Activated CD4-positive, alpha-beta memory T cell treated with anti-CD3 and anti-CD28 coated beads, Interleukin-2, amount 10 ng/mL, durations not matched to agents 7 days and 5 days (primary cell): ENCODE measurements around the gene MGST3. TPM values are rescaled to one million over a fixed set of nuclear protein-coding genes. Genes with fewer than 3 reads are reported as not detected.
A peak's percentile ranks its signal among the peaks of the same experiment; 100 is the strongest.
"Not testable (repeated sequence)": the region's sequence is repeated elsewhere in the genome, so short reads cannot be mapped to it uniquely, and the experiment has no call there.

Experiments used
- CTCF ChIA-PET: fragments of 350-600 bp; sonication (Branson Sonifier 250); formaldehyde crosslinking; loops from one replicate; lab custom pipeline; 2021; ENCODE audit warnings: antibody characterized with exemption, inconsistent platforms; lab: Charles Lee
- POLR2A ChIA-PET: fragments of 350-600 bp; sonication (Branson Sonifier 250); formaldehyde crosslinking; loops from one replicate; lab custom pipeline; 2021; ENCODE audit warnings: antibody characterized with exemption; lab: Charles Lee
- DNase-seq: peaks from one replicate; pipeline ENCODE4 v3.0.0-alpha.2; 2020
- H3K27ac Mint-ChIP-seq: one replicate; pipeline ENCODE4 v1.8.0; 2021; ENCODE audit warnings: mild to moderate bottlenecking, mixed read lengths
- H3K27me3 Mint-ChIP-seq: one replicate; pipeline ENCODE4 v1.8.0; 2021; ENCODE audit warnings: mixed read lengths
- H3K36me3 Mint-ChIP-seq: one replicate; pipeline ENCODE4 v1.8.0; 2021; ENCODE audit warnings: low read depth, mixed read lengths
- H3K4me1 Mint-ChIP-seq: one replicate; pipeline ENCODE4 v1.8.0; 2021; ENCODE audit warnings: mixed read lengths
- H3K4me3 Mint-ChIP-seq: one replicate; pipeline ENCODE4 v1.8.0; 2021; ENCODE audit warnings: mild to moderate bottlenecking, mixed read lengths
- H3K9me3 Mint-ChIP-seq: one replicate; pipeline ENCODE4 v1.8.0; 2021; ENCODE audit warnings: mixed read lengths
- total RNA-seq, 2 experiments: library from RNA; stranded (reverse); gene quantifications; one replicate each; pipeline ENCODE4 v1.2.3, GENCODE V29; 2021

MGST3 gene
- total RNA-seq, 2 experiments from 2014 or later, result 63.4 to 70.3 TPM

GRCh38 chr1:165632152-165632469, 1.1 kb downstream of the MGST3 start:
- H3K27ac Mint-ChIP-seq, result no peak overlapping the region
- ChIA-PET POLR2A (interaction anchor here (2.0 to 2.9 kb wide), 4 partner anchors 8 to 137 kb away, joined by 5 to 19 read pairs (median 12); partner anchors contain the start of gene TMCO1), CTCF (interaction anchor here (0.6 to 2.2 kb wide), 5 partner anchors 13 to 137 kb away, joined by 3 to 7 read pairs (median 3); partner anchors contain the start of genes ALDH9A1 and TMCO1)
- peaks cover 10% of the 10 kb centered on the region for H3K27me3 Mint-ChIP-seq
- no peaks in the 10 kb centered on the region for H3K9me3 Mint-ChIP-seq
- DNase-seq, result no peak
- peaks cover 13% of the 10 kb centered on the region for H3K36me3 Mint-ChIP-seq
- peaks cover 18% of the 10 kb centered on the region for H3K4me1 Mint-ChIP-seq
- H3K4me3 Mint-ChIP-seq, result no peak overlapping the region

GRCh38 chr1:165632491-165632890, 1.5 kb downstream of the MGST3 start:
- ChIA-PET POLR2A (interaction anchor here (2.3 to 2.9 kb wide), 3 partner anchors 8 to 136 kb away, joined by 11 to 19 read pairs (median 13); partner anchors contain the start of gene TMCO1), CTCF (interaction anchor here (0.6 to 2.2 kb wide), 5 partner anchors 13 to 136 kb away, joined by 3 to 7 read pairs (median 3); partner anchors contain the start of genes ALDH9A1 and TMCO1)
- H3K36me3 Mint-ChIP-seq, result peaks cover 13% of the 10 kb centered on the region
- H3K9me3 Mint-ChIP-seq, result no peaks in the 10 kb centered on the region
- H3K4me3 Mint-ChIP-seq, result peak overlapping the region; percentile 17
- peaks cover 10% of the 10 kb centered on the region for H3K27me3 Mint-ChIP-seq
- H3K4me1 Mint-ChIP-seq, result peaks cover 18% of the 10 kb centered on the region
- H3K27ac Mint-ChIP-seq, result no peak overlapping the region
- DNase-seq, result no peak

GRCh38 chr1:165633614-165634013, 2.6 kb downstream of the MGST3 start:
- ChIA-PET POLR2A (no interaction called here), CTCF (interaction anchor here (0.7 to 2.2 kb wide), 4 partner anchors 12 to 273 kb away, joined by 3 to 7 read pairs (median 4); partner anchors contain the start of gene ALDH9A1)
- Mint-ChIP-seq H3K4me3 (no peak overlapping the region), H3K36me3 (peaks cover 13% of the 10 kb centered on the region), H3K4me1 (peaks cover 18% of the 10 kb centered on the region), H3K9me3 (no peaks in the 10 kb centered on the region), H3K27ac (no peak overlapping the region), H3K27me3 (peaks cover 6% of the 10 kb centered on the region)
- DNase-seq, result no peak

- Mint-ChIP-seq H3K4me3 (no peak overlapping the region), H3K27me3 (peaks cover 6% of the 10 kb centered on the region)
Observed at GRCh38 chr1:165634154-165634921, 3.3 kb downstream of the MGST3 start.

GRCh38 chr1:165635329-165635728, 4.3 kb downstream of the MGST3 start:
- CTCF ChIA-PET, result interaction anchor here (1.4 kb wide), 1 partner anchor 11 kb away, joined by 4 read pairs; no protein-coding TSS in a partner anchor
- Mint-ChIP-seq H3K9me3 (no peaks in the 10 kb centered on the region), H3K27ac (no peak overlapping the region), H3K36me3 (peaks cover 16% of the 10 kb centered on the region), H3K27me3 (peaks cover 6% of the 10 kb centered on the region), H3K4me1 (peaks cover 25% of the 10 kb centered on the region), H3K4me3 (no peak overlapping the region)
- no peak for DNase-seq
- POLR2A ChIA-PET, result no interaction called here

More at GRCh38 chr1:165634154-165634921, 3.3 kb downstream of the MGST3 start:
- DNase-seq, result no peak
- Mint-ChIP-seq H3K36me3 (peaks cover 16% of the 10 kb centered on the region), H3K9me3 (no peaks in the 10 kb centered on the region), H3K27ac (no peak overlapping the region), H3K4me1 (peaks cover 22% of the 10 kb centered on the region)
- ChIA-PET CTCF (interaction anchor here (1.4 kb wide), 1 partner anchor 12 kb away, joined by 4 read pairs; no protein-coding TSS in a partner anchor), POLR2A (no interaction called here)

- H3K4me3 Mint-ChIP-seq, result no peak overlapping the region
- ChIA-PET CTCF (no interaction called here), POLR2A (no interaction called here)
Observed at GRCh38 chr1:165635823-165636222, 4.8 kb downstream of the MGST3 start.

GRCh38 chr1:165637427-165637826, 6.4 kb downstream of the MGST3 start:
- DNase-seq, result no peak
- no peaks in the 10 kb centered on the region for H3K9me3 Mint-ChIP-seq
- ChIA-PET CTCF (interaction anchor here (1.0 to 1.3 kb wide), 3 partner anchors 36 to 291 kb away, joined by 3 read pairs; no protein-coding TSS in a partner anchor), POLR2A (interaction anchor here (0.8 to 2.1 kb wide), 3 partner anchors 10 to 61 kb away, joined by 3 to 6 read pairs (median 4); partner anchors contain the start of gene ALDH9A1)
- H3K27me3 Mint-ChIP-seq, result peaks cover 6% of the 10 kb centered on the region
- H3K36me3 Mint-ChIP-seq, result peaks cover 16% of the 10 kb centered on the region
- peaks cover 44% of the 10 kb centered on the region for H3K4me1 Mint-ChIP-seq
- H3K4me3 Mint-ChIP-seq, result no peak overlapping the region
- no peak overlapping the region for H3K27ac Mint-ChIP-seq

More at GRCh38 chr1:165635823-165636222, 4.8 kb downstream of the MGST3 start:
- Mint-ChIP-seq H3K27ac (no peak overlapping the region), H3K27me3 (peaks cover 6% of the 10 kb centered on the region), H3K4me1 (peaks cover 30% of the 10 kb centered on the region), H3K36me3 (peaks cover 16% of the 10 kb centered on the region), H3K9me3 (no peaks in the 10 kb centered on the region)
- DNase-seq, result no peak

GRCh38 chr1:165638211-165638610, 7.2 kb downstream of the MGST3 start:
- CTCF ChIA-PET, result interaction anchor here (0.6 to 1.3 kb wide), 2 partner anchors 23 to 48 kb away, joined by 3 read pairs; no protein-coding TSS in a partner anchor
- not testable (repeated sequence) for H3K27ac Mint-ChIP-seq, H3K4me3 Mint-ChIP-seq, H3K9me3 Mint-ChIP-seq, DNase-seq, H3K27me3 Mint-ChIP-seq
- Mint-ChIP-seq H3K4me1 (peaks cover 44% of the 10 kb centered on the region), H3K36me3 (peaks cover 16% of the 10 kb centered on the region)
- POLR2A ChIA-PET, result interaction anchor here (2.1 kb wide), 1 partner anchor 60 kb away, joined by 6 read pairs; the partner anchor contains the start of gene ALDH9A1

- CTCF ChIA-PET, result no interaction called here
- H3K9me3 Mint-ChIP-seq, result no peaks in the 10 kb centered on the region
Observed at GRCh38 chr1:165639821-165640623, 9.0 kb downstream of the MGST3 start.

GRCh38 chr1:165641231-165641987, 10.4 kb downstream of the MGST3 start:
- ChIA-PET POLR2A (no interaction called here), CTCF (no interaction called here)
- no peak for DNase-seq
- Mint-ChIP-seq H3K27me3 (no peaks in the 10 kb centered on the region), H3K4me1 (peaks cover 52% of the 10 kb centered on the region), H3K27ac (peak overlapping the region; percentile 61), H3K9me3 (no peaks in the 10 kb centered on the region), H3K4me3 (no peak overlapping the region), H3K36me3 (peaks cover 9% of the 10 kb centered on the region)

More at GRCh38 chr1:165639821-165640623, 9.0 kb downstream of the MGST3 start:
- H3K27me3 Mint-ChIP-seq, result no peaks in the 10 kb centered on the region
- H3K4me1 Mint-ChIP-seq, result peaks cover 38% of the 10 kb centered on the region
- peaks cover 13% of the 10 kb centered on the region for H3K36me3 Mint-ChIP-seq
- no peak for DNase-seq
- H3K4me3 Mint-ChIP-seq, result no peak overlapping the region
- H3K27ac Mint-ChIP-seq, result peak overlapping the region; percentile 61
- POLR2A ChIA-PET, result interaction anchor here (1.2 kb wide), 1 partner anchor 9 kb away, joined by 13 read pairs; the partner anchor contains the start of gene MGST3

- ChIA-PET POLR2A (interaction anchor here (0.8 to 1.8 kb wide), 2 partner anchors 125 kb away, joined by 4 to 6 read pairs; partner anchors contain the start of gene TMCO1), CTCF (interaction anchor here (1.9 to 3.2 kb wide), 2 partner anchors 12 to 43 kb away, joined by 6 to 16 read pairs; no protein-coding TSS in a partner anchor)
- no peaks in the 10 kb centered on the region for H3K9me3 Mint-ChIP-seq
- no peak for DNase-seq
- no peak overlapping the region for H3K27ac Mint-ChIP-seq
- peaks cover 2% of the 10 kb centered on the region for H3K36me3 Mint-ChIP-seq
- no peak overlapping the region for H3K4me3 Mint-ChIP-seq
- H3K4me1 Mint-ChIP-seq, result peaks cover 63% of the 10 kb centered on the region
- no peaks in the 10 kb centered on the region for H3K27me3 Mint-ChIP-seq
Observed at GRCh38 chr1:165644064-165644735, 13.2 kb downstream of the MGST3 start.
